T-helper 1 cell treated with Interleukin-12 subunit alpha and Interleukin-12 subunit beta and Interleukin-4 antibody, amounts not matched to agents 30 μg/mL and 1 μg/mL, for 36 hours (primary cell): ENCODE results near the gene ZIC3.
A peak's percentile ranks its signal among the peaks of the same experiment; 100 is the strongest.

Experiments
- H3K27ac Mint-ChIP-seq: one replicate; pipeline ENCODE4 v1.8.0; 2021; ENCODE audit warnings: mild to moderate bottlenecking, mixed read lengths
- H3K27me3 Mint-ChIP-seq: one replicate; pipeline ENCODE4 v1.8.0; 2021; ENCODE audit warnings: low read depth, mixed read lengths
- H3K36me3 Mint-ChIP-seq: one replicate; pipeline ENCODE4 v1.8.0; 2021; ENCODE audit warnings: low read depth, mixed read lengths
- H3K4me1 Mint-ChIP-seq: one replicate; pipeline ENCODE4 v1.8.0; 2021; ENCODE audit warnings: low read depth, mixed read lengths
- H3K4me3 Mint-ChIP-seq: one replicate; pipeline ENCODE4 v1.8.0; 2021; ENCODE audit warnings: mild to moderate bottlenecking, moderate library complexity, mixed read lengths
- H3K9me3 Mint-ChIP-seq: one replicate; pipeline ENCODE4 v1.8.0; 2021; ENCODE audit warnings: mixed read lengths

Gene ZIC3

GRCh38 chrX:137566746-137567679 lies 1.1 kb downstream of the ZIC3 start:
- H3K27ac Mint-ChIP-seq, result peak overlapping the region; percentile 79
- H3K9me3 Mint-ChIP-seq, result no peaks in the 10 kb centered on the region
- no peak overlapping the region for H3K4me3 Mint-ChIP-seq
- H3K4me1 Mint-ChIP-seq, result peaks cover 1% of the 10 kb centered on the region
- peaks cover 68% of the 10 kb centered on the region for H3K27me3 Mint-ChIP-seq
- H3K36me3 Mint-ChIP-seq, result peaks cover 2% of the 10 kb centered on the region

- peak overlapping the region; percentile 36 for H3K27ac Mint-ChIP-seq
- H3K4me1 Mint-ChIP-seq, result peaks cover 1% of the 10 kb centered on the region
- H3K27me3 Mint-ChIP-seq, result peaks cover 68% of the 10 kb centered on the region
- H3K36me3 Mint-ChIP-seq, result peaks cover 2% of the 10 kb centered on the region
- no peak overlapping the region for H3K4me3 Mint-ChIP-seq
- no peaks in the 10 kb centered on the region for H3K9me3 Mint-ChIP-seq
Measured at GRCh38 chrX:137567682-137568232, 1.8 kb downstream of the ZIC3 start.

- no peak overlapping the region for H3K4me3 Mint-ChIP-seq
- H3K9me3 Mint-ChIP-seq, result no peaks in the 10 kb centered on the region
- H3K27me3 Mint-ChIP-seq, result peaks cover 67% of the 10 kb centered on the region
- H3K4me1 Mint-ChIP-seq, result peaks cover 1% of the 10 kb centered on the region
- peaks cover 2% of the 10 kb centered on the region for H3K36me3 Mint-ChIP-seq
- peak overlapping the region; percentile 63 for H3K27ac Mint-ChIP-seq
Measured at GRCh38 chrX:137568741-137569469, 3.0 kb downstream of the ZIC3 start.

- Mint-ChIP-seq H3K9me3 (no peaks in the 10 kb centered on the region), H3K36me3 (peaks cover 2% of the 10 kb centered on the region), H3K27me3 (peaks cover 64% of the 10 kb centered on the region), H3K27ac (peak overlapping the region; percentile 58), H3K4me3 (no peak overlapping the region), H3K4me1 (peaks cover 1% of the 10 kb centered on the region)
Measured at GRCh38 chrX:137569470-137569891, 3.6 kb downstream of the ZIC3 start.

GRCh38 chrX:137573324-137574101 lies 7.6 kb downstream of the ZIC3 start:
- H3K36me3 Mint-ChIP-seq, result no peaks in the 10 kb centered on the region
- peaks cover 73% of the 10 kb centered on the region for H3K27me3 Mint-ChIP-seq
- no peak overlapping the region for H3K27ac Mint-ChIP-seq
- H3K4me3 Mint-ChIP-seq, result no peak overlapping the region
- H3K4me1 Mint-ChIP-seq, result no peaks in the 10 kb centered on the region
- no peaks in the 10 kb centered on the region for H3K9me3 Mint-ChIP-seq

- H3K4me3 Mint-ChIP-seq, result no peak overlapping the region
- peaks cover 68% of the 10 kb centered on the region for H3K27me3 Mint-ChIP-seq
- H3K9me3 Mint-ChIP-seq, result no peaks in the 10 kb centered on the region
- H3K36me3 Mint-ChIP-seq, result no peaks in the 10 kb centered on the region
- no peak overlapping the region for H3K27ac Mint-ChIP-seq
- H3K4me1 Mint-ChIP-seq, result no peaks in the 10 kb centered on the region
Measured at GRCh38 chrX:137574102-137574783, 8.3 kb downstream of the ZIC3 start.

GRCh38 chrX:137574784-137575293 lies 8.9 kb downstream of the ZIC3 start:
- Mint-ChIP-seq H3K4me3 (no peak overlapping the region), H3K27me3 (peaks cover 62% of the 10 kb centered on the region), H3K36me3 (no peaks in the 10 kb centered on the region), H3K9me3 (no peaks in the 10 kb centered on the region), H3K27ac (no peak overlapping the region), H3K4me1 (no peaks in the 10 kb centered on the region)

- Mint-ChIP-seq H3K27me3 (peaks cover 53% of the 10 kb centered on the region), H3K9me3 (no peaks in the 10 kb centered on the region), H3K36me3 (no peaks in the 10 kb centered on the region), H3K4me1 (no peaks in the 10 kb centered on the region), H3K4me3 (no peak overlapping the region), H3K27ac (no peak overlapping the region)
Measured at GRCh38 chrX:137575596-137576255, 9.8 kb downstream of the ZIC3 start.

- Mint-ChIP-seq H3K27me3 (no peaks in the 10 kb centered on the region), H3K9me3 (no peaks in the 10 kb centered on the region), H3K4me1 (no peaks in the 10 kb centered on the region), H3K36me3 (no peaks in the 10 kb centered on the region), H3K27ac (no peak overlapping the region), H3K4me3 (no peak overlapping the region)
Measured at GRCh38 chrX:137587151-137587550, 21.2 kb downstream of the ZIC3 start.

- Mint-ChIP-seq H3K27me3 (no peaks in the 10 kb centered on the region), H3K4me3 (no peak overlapping the region), H3K4me1 (no peaks in the 10 kb centered on the region), H3K27ac (no peak overlapping the region), H3K36me3 (no peaks in the 10 kb centered on the region), H3K9me3 (no peaks in the 10 kb centered on the region)
Measured at GRCh38 chrX:137600769-137601168, 34.8 kb downstream of the ZIC3 start.
